ENCODE results near the gene SDCBP2. TPM values are rescaled to one million over a fixed set of nuclear protein-coding genes. Genes with fewer than 3 reads are reported as not detected.

The SDCBP2 gene
- total RNA-seq, 1 experiment from 2014 or later = 1.9 TPM

GRCh38 chr20:1360094-1360846 lies 31.3 kb upstream of the SDCBP2 start:
- Histone ChIP-seq H2AFZ (ENCODE audit: low read length) (no peak overlapping the region), H3K14ac (ENCODE audit: insufficient read depth, low read length) (no peak overlapping the region), H3K27ac (ENCODE audit: insufficient read length, low read depth, low read length) (no peak overlapping the region), H3K9ac (ENCODE audit: extremely low read depth, insufficient read length, low read length) (no peak overlapping the region), H2BK5ac (ENCODE audit: insufficient read length, low read length) (no peak overlapping the region), H3K4ac (ENCODE audit: low read depth, low read length) (no peak overlapping the region), H2BK120ac (ENCODE audit: low read depth, low read length, poor library complexity, severe bottlenecking) (no peak overlapping the region), H2AK5ac (ENCODE audit: insufficient read length, low read length) (no peak overlapping the region), H4K91ac (ENCODE audit: insufficient read length, low read depth, low read length) (no peak overlapping the region), H3K79me1 (ENCODE audit: insufficient read depth, low read depth, low read length, poor library complexity, severe bottlenecking) (no peaks in the 10 kb centered on the region), H4K20me1 (ENCODE audit: control insufficient read depth, insufficient read depth, insufficient read length) (no peaks in the 10 kb centered on the region), H2BK12ac (ENCODE audit: insufficient read length, low read depth, low read length) (no peak overlapping the region), H2BK20ac (ENCODE audit: low read depth, low read length, poor library complexity, severe bottlenecking) (no peak overlapping the region), H3T11ph (ENCODE audit: low read length) (no peak overlapping the region), H3K27me3 (ENCODE audit: insufficient read depth, low read length) (no peaks in the 10 kb centered on the region), H3K23me2 (ENCODE audit: insufficient read length, low read depth, low read length, poor library complexity, severe bottlenecking) (no peaks in the 10 kb centered on the region), H3K18ac (ENCODE audit: insufficient read length, low read depth, low read length) (no peak overlapping the region), H4K5ac (ENCODE audit: insufficient read length, low read depth, low read length) (no peak overlapping the region), H3K23ac (ENCODE audit: insufficient read length, low read depth, low read length) (no peak overlapping the region), H3K9me3 (ENCODE audit: control insufficient read depth, low read depth, low read length) (no peaks in the 10 kb centered on the region), H3K79me2 (ENCODE audit: insufficient read depth, low read length) (no peaks in the 10 kb centered on the region), H3K4me2 (ENCODE audit: insufficient read depth, insufficient read length, low read length) (no peak overlapping the region), H3K4me1 (ENCODE audit: insufficient read depth, low read length) (no peaks in the 10 kb centered on the region), H3K56ac (ENCODE audit: insufficient read length, low read depth, low read length) (no peak overlapping the region), H2BK15ac (ENCODE audit: low read depth, low read length) (no peak overlapping the region), H4K8ac (replicated peaks; ENCODE audit: insufficient read length, low read depth, low read length) (no peak overlapping the region)
- TF ChIP-seq CTCF (conservative IDR thresholded peaks at IDR 0.05) = no peak
- WGBS (ENCODE audit: extremely low coverage, insufficient read length, low lambda C conversion rate) = no CpG with 5 or more reads among the region's 7 CpGs
- Mint-ChIP-seq H3K27me3 (ENCODE audit: low read depth) (no peaks in the 10 kb centered on the region), H3K27ac (no peak overlapping the region), H3K36me3 (ENCODE audit: insufficient read depth in 1 of 3, low read depth in 3 of 3) (peaks cover 15 to 35% (median 20%) of the 10 kb centered on the region in 3 experiments), H3K4me1 (no peaks in the 10 kb centered on the region), H3K4me3 (no peak overlapping the region), H3K9me3 (no peaks in the 10 kb centered on the region)
- no peak for DNase-seq

All from H9 (cell line).